ENCODE results near the gene PKD1. TPM values are rescaled to one million over a fixed set of nuclear protein-coding genes. Genes with fewer than 3 reads are reported as not detected.
A peak's percentile ranks its signal among the peaks of the same experiment; 100 is the strongest.
"Not testable (repeated sequence)": the region's sequence is repeated elsewhere in the genome, so short reads cannot be mapped to it uniquely, and the experiment has no call there.

The PKD1 gene
- total RNA-seq (100 to 1,000 TPM in 2 of 4 donors, 10 to 100 TPM in 2; 81.6 to 372 (median 134) TPM), polyA plus RNA-seq (10 to 100 TPM; 10.6 to 61.4 (median 11.4) TPM)

DNA sequence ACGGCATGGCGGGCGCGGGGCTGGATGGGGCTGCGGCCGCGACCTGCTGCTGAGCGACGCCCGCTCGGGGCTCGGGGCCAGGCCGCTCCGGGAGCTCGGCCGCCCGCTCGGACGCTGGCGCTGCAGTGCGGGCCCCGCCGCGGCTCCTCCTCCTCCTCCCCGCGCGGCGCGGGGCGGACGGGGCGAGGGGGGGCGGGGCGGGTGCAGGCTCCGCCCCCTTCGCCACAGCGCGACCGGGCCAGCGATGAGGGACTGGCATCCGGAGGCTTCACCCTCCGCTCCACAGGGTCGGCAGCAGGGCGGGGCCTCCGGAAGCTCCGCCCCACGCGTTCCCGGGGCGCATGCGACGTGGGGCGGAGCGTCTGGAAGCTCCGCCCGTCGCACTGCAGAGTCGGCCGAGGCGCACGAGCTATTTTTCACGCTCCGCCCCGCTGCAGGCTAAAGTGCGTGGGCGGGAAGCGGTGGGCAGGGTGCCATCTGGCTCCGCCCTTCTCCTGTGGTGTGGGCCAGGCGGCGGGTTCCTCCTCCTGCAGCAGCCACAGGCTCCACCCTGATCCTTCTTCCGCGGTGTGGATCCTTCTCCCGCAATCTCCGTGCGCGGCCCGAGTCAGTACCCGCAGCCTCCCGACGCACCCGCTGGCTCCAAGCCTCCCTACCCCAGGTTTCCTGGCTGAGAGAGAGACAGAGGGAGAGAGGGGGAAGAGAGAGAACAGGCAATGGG, at the start of gene PKD1:
PKD1 (minus strand) TSS at position 129 of the 721 bp plus-strand sequence. CDS start 209 bp downstream, outside the sequence.
- peak within 1 kb of the TSS; percentile 57 to 64 (median 60) for H3K4me3 ChIP-seq
- H3K27me3 ChIP-seq; H3K9me3 ChIP-seq; intact Hi-C loops (cut with DNase I); H3K36me3 ChIP-seq: not testable (repeated sequence)
- H3K27ac ChIP-seq, result peak within 1 kb of the TSS; percentile 87 to 89 (median 88)
- DNase-seq, result peak; percentile 98
- H3K4me1 ChIP-seq, result peaks cover 0 to 32% (median 22%) of the 10 kb centered on the region in 4 donors
- TF ChIP-seq POLR2AphosphoS5 (IDR thresholded peaks at IDR 0.05) (peak; percentile 22 to 71 (median 64)), EP300 (IDR thresholded peaks at IDR 0.05) (peak in 1 of 4 donors; percentile 60)
- 0% methylated on average over 73 to 74 of the region's 81 CpGs for WGBS, 2 donors

DNA sequence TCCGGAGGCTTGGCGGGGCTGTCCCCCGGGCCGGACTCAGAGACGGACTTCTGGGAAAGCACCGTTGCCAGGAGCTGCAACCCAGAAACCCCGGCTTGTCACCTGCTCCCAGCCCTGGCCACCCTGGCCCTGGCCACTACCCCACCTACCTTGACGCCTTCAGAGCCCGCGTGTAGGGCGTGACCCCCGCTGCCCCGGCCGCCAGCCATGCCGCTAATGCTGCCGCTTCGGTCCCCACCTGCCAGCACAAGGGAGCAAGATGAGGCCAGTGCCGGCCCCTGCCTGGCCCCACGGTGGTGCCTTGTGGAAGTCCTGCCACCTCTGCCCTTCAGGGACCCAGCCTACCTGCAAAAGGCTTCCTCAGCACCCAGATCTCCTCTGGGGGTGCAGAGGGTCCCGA, 49.3 kb upstream of the PKD1 start:
- WGBS, 2 donors, result 34 to 87% methylated on average over 20 of the region's 20 CpGs
- no peak for DNase-seq
- TF ChIP-seq, protein P1, sequence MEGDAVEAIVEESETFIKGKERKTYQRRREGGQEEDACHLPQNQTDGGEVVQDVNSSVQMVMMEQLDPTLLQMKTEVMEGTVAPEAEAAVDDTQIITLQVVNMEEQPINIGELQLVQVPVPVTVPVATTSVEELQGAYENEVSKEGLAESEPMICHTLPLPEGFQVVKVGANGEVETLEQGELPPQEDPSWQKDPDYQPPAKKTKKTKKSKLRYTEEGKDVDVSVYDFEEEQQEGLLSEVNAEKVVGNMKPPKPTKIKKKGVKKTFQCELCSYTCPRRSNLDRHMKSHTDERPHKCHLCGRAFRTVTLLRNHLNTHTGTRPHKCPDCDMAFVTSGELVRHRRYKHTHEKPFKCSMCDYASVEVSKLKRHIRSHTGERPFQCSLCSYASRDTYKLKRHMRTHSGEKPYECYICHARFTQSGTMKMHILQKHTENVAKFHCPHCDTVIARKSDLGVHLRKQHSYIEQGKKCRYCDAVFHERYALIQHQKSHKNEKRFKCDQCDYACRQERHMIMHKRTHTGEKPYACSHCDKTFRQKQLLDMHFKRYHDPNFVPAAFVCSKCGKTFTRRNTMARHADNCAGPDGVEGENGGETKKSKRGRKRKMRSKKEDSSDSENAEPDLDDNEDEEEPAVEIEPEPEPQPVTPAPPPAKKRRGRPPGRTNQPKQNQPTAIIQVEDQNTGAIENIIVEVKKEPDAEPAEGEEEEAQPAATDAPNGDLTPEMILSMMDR (IDR thresholded peaks at IDR 0.05), result no peak
- TF ChIP-seq POLR2AphosphoS5 (IDR thresholded peaks at IDR 0.05), result no peak
- no peak for TF ChIP-seq POLR2A (IDR thresholded peaks at IDR 0.05)
- no peak for TF ChIP-seq EP300 (IDR thresholded peaks at IDR 0.05)

DNA sequence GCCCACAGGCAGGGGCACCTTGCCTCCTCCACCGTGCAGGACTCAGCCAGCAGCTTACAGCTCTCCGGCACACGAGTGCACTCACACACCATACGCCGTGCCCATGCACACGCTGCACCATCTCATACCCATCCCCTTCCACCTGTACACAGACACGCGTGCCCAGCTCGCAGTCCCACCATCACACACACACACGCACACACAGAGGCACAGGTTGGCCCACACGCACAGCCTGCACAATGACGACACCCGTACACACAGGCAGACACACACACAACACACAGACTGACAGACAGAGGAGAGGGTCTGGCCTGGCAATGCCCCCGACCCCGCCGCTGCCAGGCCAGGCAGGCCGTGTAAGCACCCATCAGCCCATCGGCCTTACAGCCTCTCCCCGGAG, 48.6 kb upstream of the PKD1 start:
- Histone ChIP-seq H3K9me3 (no peaks in the 10 kb centered on the region), H3K36me3 (no peaks in the 10 kb centered on the region), H3K4me3 (no peak overlapping the region), H3K27me3 (no peaks in the 10 kb centered on the region), H3K27ac (no peak overlapping the region), H3K4me1 (no peaks in the 10 kb centered on the region)
- no peak for DNase-seq
- WGBS, 2 donors, result 67 to 92% methylated on average over 19 of the region's 19 CpGs
- intact Hi-C loops (cut with DNase I), result no loop called here
- TF ChIP-seq EP300 (IDR thresholded peaks at IDR 0.05), result no peak
- no peak for TF ChIP-seq POLR2AphosphoS5 (IDR thresholded peaks at IDR 0.05)
- TF ChIP-seq POLR2A (IDR thresholded peaks at IDR 0.05), result no peak
- TF ChIP-seq, protein P1 (IDR thresholded peaks at IDR 0.05), result no peak

More for the DNA sequence above, 49.3 kb upstream of the PKD1 start:
- Histone ChIP-seq H3K4me1 (no peaks in the 10 kb centered on the region), H3K27me3 (no peaks in the 10 kb centered on the region), H3K4me3 (no peak overlapping the region), H3K36me3 (no peaks in the 10 kb centered on the region), H3K9me3 (no peaks in the 10 kb centered on the region), H3K27ac (no peak overlapping the region)
- intact Hi-C loops (cut with DNase I), result no loop called here

DNA sequence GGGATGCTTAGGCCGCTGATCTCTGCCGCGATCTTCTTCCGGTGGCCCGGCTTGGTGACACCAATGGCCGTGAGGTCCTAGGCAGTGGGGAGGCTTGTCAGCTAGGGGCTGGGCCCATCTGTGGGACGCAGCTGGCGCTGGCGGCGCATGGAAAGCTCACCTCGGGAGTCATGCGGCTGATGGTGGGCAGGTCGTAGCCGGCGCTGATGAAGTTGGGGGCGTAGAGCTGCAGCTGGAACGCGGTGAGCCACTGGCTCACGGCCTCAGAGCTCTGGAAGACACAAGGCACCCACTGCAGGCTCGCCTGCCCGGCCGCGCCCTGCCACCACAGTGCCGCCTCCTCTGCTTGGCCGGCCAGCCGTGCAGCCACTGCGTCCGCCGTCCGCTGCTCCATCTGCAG, 48.0 kb upstream of the PKD1 start:
- no peak for DNase-seq
- Histone ChIP-seq H3K4me3 (no peak overlapping the region), H3K27me3 (peaks cover 0 to under 1% (median 0%) of the 10 kb centered on the region in 3 donors), H3K9me3 (no peaks in the 10 kb centered on the region), H3K4me1 (no peaks in the 10 kb centered on the region), H3K36me3 (no peaks in the 10 kb centered on the region), H3K27ac (no peak overlapping the region)
- WGBS, 2 donors, result 87 to 91% methylated on average over 30 of the region's 30 CpGs
- TF ChIP-seq EP300 (IDR thresholded peaks at IDR 0.05) (no peak), POLR2AphosphoS5 (IDR thresholded peaks at IDR 0.05) (no peak), POLR2A (IDR thresholded peaks at IDR 0.05) (no peak)
- TF ChIP-seq, protein P1 (IDR thresholded peaks at IDR 0.05), result no peak
- intact Hi-C loops (cut with DNase I), result no loop called here

DNA sequence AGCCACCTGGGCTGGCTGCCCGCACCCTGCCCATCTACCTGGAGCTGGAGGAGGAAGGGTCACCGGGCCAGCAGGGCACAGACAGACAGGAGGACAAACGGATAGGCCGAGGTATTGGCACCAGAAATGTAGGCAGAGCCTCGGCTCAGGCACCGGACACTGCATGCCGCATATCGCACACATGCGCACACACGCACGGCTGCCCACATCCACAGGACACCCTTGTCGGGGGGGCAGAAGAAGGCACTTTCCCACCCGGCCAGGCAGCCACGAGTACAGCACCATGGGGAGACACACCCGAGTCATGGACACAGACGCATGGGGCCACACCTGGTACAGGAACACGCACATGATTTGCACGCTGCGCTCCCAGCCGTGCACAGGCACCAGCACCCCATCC, 46.3 kb upstream of the PKD1 start:
- intact Hi-C loops (cut with DNase I), result no loop called here
- peaks cover 0 to 12% (median 4%) of the 10 kb centered on the region in 4 donors for H3K36me3 ChIP-seq
- H3K9me3 ChIP-seq, result no peaks in the 10 kb centered on the region
- H3K4me1 ChIP-seq, result peaks cover 0 to 5% (median 0%) of the 10 kb centered on the region in 4 donors
- TF ChIP-seq POLR2AphosphoS5 (IDR thresholded peaks at IDR 0.05) (no peak), POLR2A (IDR thresholded peaks at IDR 0.05) (no peak), EP300 (IDR thresholded peaks at IDR 0.05) (no peak)
- H3K4me3 ChIP-seq, result no peak overlapping the region
- H3K27me3 ChIP-seq, result peaks cover 0 to 8% (median 0%) of the 10 kb centered on the region in 3 donors
- WGBS, 2 donors, result 87 to 92% methylated on average over 20 of the region's 20 CpGs
- DNase-seq, result no peak
- no peak overlapping the region for H3K27ac ChIP-seq

Measured in sigmoid colon (tissue), 7 donors.